HG02870 (cell line): ENCODE results near the gene PDE9A.

Source experiments
- ATAC-seq: cut with Tn5 transposase; IDR thresholded peaks from one replicate; pipeline ENCODE4 v1.9.1; 2021; ENCODE audit warnings: mild to moderate bottlenecking, moderate library complexity; ENCODE audit not compliant: unreplicated experiment

PDE9A gene

DNA sequence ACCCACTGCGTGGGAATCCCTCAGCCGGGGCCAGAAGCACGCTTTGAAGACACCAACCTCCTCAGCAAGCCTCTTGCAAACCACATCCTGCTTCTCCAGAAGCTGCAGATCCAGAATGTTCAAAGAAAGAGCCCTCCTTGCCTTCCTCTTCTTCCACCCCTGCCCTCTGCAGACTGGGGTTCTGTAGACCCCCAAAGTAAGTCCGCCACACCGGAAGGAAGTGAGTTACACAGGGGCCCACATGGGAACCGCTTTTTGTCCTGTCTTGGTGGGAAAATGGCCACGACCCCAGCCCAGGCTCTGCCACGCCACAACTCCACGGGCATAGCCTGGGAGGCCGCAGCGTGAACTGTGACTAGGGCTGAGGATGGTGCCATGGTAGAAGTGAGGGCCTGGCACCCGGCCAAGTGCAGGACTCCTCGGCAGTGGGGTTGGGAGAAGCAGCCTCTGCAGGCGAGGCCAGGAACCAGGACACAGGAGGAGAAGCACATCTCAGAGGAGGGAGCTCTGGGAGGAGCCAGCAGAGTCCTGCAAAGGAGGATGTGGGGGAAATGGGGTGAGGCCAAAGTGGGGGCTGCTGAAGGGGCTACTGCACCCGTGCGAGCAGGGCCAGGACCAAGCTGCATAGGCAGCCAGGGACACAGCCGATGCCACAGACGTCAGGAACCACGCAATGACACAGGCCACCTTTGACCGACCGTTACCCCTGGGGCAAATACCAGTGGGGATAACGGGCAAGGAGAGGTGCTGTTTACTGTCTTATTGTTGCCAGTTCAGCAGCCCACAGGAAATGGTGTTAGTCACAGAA lies 30.9 kb downstream of the PDE9A start:
- no peak for ATAC-seq

DNA sequence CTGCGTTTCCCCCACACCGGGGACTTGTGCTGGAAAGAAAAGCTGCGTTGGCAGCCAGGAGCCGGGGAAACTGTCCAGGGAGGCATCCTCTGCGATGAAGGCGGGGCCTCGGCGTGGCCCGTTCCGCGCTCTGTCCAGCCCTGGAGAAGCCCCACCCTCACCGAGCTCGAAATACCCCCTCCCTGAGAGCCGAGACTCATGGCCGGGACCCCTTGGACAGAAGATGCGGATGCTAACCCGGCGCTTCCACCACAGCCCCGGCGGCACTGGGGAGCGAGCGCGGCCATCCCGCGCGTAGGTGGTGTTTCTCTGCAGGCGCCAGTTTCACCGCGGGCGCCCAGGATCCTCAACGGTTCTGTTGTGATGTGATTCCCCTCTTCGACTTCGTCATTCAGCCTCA lies 31.6 kb downstream of the PDE9A start:
- ATAC-seq: no peak

DNA sequence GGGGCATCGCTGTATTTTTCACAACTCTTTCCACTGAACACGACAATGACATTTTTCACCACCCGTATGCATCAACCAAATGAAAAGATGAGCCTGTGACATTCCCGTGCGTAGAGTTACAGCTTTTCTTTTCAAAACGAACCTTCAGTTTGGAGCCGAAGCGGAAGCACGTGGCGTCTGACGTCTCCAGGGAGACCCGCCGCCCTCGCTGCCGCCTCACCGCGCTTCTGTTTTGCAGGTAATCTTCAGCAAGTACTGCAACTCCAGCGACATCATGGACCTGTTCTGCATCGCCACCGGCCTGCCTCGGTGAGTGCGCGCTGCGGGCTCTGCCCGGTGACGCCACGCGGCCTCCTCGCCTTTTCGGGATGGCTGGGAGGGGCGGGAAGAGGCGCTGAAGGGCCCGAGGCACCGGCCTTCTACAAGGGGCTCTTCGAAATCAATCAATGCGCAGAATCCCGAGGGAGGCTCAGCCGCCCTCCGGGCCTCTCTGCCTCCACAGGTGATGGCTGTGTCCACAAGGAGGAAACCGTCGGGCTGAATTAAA lies 32.6 kb downstream of the PDE9A start:
- no peak for ATAC-seq

DNA sequence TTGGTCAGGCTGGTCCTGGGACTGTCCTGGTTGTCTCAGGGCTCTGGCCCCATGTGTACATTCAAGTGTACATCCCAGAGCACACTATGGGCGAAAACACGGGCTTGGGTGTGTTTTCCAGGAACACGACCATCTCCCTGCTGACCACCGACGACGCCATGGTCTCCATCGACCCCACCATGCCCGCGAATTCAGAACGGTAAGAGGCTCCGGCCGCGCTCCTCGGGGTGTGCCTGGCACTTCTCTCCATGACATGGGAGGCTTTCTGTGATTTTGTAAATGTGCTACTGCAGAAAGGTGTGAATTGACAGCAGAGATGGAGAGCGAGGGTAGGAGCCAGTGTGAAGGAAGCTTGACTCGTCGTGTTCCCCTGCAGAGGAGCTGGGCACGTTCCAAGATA lies 34.4 kb downstream of the PDE9A start:
- ATAC-seq: no peak

DNA sequence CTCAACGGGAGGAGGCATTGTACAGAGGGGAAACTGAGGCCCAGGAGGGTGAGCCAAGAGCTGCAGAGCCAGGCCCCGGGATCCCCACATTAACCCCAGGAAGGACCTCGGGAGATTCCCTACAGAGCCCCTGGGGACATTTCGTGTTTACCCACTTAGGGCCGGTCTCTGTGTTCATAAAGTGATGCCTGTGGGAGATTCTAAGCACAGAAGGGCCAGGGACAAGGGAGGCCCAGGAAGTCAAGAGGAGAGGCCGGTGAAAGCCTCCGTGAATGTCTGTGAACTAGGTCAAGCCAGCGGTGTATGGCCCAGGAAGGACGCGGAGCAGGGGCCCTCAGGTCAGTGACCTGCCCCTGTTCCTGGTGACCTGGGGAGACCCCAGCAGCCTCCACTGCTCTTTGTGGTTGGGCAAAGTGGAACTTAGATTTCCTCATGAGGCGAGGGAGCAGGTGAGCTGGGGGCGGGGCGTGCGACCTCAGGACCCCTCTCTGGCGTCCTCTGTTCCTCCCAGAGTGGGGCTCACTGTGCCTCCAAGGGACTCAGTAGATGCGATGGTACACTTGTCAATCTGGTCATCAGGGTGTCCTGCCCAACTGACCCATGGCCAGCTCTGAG lies 34.9 kb downstream of the PDE9A start:
- no peak for ATAC-seq

DNA sequence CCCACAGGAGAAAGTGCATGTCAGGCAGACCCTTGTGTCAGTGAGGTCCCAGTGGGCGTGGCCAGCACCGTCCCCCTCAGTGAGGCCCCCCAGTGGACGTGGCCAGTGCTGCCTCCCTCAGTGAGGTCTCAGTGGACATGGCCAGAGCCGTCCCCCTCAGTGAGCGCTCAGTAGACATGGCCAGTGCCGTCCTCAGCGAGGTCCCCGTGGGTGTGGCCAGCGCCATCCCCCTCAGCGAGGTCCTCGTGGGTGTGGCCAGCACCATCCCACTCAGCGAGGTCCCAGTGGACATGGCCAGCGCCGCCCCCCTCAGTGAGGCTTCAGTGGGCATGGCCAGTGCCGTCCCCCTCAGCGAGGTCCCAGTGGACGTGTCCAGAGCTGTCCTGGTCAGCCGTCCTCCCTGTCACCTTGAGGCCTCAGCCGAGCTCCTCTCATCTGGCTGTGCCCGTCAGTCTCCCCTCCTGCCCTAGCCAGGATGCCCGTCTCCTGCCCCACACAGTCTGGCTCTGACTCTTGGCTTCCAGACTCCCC lies 35.5 kb downstream of the PDE9A start:
- no peak for ATAC-seq

DNA sequence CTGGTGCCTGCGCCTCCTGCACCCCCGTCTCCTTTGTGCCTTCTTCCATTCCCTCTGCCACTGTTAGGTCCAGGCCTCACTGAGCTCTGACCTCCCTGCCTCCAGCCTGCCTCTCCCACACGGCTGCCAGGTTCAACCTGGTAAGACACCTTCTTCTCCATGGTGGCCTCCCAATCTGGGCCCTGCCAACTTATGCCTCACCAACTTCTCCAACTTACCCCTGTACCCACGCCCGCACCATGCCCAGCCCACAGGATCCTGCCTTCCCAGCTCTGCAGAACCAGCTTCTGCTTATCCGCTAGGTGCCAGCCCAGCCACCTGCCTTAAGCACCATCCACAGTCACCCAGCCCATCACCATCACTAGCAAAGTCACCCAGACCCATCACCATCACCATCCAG lies 37.2 kb downstream of the PDE9A start:
- ATAC-seq: no peak

DNA sequence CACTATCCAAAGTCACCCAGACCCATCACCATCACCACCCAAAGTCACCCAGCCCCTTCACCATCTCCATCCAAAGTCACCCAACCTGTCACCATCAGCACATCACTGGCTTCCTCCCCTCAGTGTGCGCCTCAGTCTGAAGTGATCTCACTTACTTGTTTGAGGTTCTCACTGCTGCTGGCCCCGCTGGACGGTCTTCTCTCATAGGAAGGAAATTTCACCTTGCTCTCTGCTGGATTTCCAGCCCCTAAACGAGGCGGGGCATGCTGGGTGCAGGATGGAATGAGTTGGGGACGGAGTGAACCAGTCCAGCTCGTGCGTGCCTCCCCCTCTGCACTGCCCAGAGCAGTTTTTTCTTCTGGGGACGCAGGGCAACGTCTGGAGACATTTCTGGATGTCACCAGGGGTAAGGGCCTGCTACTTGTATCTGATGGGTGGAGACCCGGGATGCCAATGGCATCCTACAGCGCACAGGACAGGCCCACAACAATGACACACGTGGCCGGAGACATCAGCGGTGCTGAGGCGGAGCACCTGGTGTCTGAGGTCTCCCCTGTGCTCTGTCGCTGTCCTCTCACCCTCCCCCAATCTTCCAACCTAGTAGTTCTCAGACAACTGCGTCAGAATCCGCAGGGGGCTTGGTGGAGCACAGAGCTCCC lies 38.6 kb downstream of the PDE9A start:
- no peak for ATAC-seq

DNA sequence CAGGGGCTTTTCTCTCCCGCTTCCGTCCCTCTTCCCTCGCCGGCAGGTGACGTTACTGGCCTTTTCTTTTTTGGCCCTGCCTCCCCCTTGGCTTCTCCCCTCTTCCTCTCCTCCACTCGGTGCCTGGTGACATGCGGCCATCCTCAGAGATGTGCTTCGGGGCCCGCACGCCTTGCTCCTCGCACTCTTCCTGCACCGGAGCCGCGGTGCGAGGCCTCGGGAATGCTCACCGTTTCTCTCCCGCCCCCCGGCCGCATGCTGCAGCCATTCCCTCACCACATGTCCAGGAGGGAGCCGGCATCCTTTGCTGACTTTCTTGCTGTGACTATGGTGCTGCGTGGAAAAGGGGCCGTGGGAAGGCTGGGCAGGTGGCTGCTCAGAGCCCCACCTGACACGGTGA lies 39.3 kb downstream of the PDE9A start:
- ATAC-seq: no peak

DNA sequence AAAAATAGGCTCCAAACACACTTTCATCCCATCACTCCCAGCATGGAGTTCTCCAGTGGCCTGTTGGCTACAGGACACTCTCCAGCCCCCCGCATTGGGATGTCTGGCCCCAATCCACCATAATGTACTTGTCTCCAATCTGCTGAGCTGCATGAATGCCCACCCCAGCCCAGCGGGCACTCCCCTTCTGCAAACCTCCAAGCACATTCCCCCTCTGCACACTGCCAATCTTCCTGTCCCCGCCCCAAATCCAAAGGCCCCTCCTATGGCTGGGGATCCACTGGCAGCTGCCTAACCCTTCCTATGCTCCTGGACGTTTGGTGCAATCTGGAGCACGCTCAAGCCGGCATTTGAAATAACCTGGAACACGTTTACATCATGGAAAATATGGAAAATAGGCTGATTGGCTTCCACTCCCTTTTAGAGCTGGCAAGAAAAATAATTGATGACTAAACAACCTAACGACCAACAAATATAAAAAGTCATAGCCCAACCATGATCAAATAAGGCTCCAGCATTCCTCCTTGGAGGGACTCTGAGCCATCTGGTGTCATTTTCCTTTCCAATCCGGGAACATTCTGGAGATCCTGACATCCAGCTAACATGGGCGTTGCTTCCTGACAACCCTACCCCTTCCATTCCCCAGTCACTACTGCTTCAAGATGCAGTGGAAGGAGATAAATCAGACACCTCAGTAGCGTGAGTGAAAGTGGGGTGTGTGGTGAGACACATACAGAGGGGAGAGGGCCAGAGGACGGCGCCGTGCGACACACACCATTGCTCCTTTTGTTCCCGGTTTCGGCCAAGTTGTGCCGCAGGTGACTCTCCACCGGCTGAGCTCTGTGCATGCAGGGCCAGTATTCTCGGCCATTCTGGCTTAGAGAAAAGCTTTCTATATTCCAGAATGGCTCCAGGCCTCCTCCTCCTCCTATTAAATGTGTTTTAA lies 41.6 kb downstream of the PDE9A start:
- ATAC-seq: no peak

DNA sequence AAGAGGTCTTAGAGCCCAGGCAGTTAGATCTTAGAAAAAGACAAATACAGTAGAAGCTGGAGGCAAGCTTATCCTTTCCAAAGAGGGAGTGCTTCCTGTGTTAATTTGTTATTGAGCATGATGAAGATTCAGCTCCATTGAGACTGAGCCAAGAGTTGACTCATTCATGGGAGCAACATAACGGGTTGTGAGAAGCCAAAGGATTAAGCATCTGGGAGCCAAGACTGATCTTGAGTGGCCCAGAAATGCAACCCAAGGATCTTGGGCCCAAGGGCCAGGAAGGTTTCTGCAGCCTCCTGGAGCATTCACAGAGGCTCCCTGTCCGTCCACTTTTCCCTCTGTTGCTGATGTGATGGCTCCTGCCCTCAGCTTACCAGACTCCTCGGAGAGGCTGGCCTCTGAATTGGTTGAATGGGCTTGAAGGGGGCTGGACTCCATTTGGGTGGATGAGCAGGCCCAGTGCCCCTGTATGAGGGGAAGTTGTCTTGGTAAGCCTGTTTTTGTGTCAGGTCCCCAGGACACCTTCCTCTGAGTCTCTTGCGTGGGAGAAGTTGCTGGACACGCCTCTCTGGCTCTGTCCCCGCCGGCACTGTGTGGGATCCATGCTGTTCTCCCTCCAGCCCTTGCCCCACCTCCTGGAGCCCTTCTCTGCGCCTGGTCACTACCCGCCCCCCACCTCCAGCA lies 42.4 kb downstream of the PDE9A start:
- no peak for ATAC-seq

DNA sequence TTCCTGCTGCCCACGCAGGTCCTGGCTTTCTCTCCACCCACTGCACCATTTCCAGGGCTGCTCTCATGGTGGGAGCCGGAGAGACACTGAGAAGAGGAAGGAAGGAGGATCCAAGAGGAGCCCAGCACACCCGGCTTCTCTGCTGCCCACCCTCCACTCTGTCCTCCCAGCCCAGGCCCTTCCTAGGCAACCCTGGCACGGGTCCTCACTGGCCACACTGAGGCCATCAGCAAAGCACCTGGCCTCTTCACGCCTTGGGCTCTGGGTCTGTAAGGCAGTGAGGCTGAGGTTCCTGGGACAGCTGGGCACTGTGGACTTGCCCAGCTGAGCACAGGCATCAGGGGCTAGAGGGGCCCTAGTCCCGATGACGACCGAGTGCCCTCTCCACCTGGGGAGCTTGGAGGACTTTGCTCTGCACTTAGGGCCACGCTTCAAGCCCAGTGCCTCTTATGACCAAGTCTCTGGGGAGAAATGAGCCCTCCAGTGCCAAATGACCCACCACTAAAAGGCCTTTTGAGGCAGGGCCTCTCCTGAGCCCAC lies 43.1 kb downstream of the PDE9A start:
- no peak for ATAC-seq

DNA sequence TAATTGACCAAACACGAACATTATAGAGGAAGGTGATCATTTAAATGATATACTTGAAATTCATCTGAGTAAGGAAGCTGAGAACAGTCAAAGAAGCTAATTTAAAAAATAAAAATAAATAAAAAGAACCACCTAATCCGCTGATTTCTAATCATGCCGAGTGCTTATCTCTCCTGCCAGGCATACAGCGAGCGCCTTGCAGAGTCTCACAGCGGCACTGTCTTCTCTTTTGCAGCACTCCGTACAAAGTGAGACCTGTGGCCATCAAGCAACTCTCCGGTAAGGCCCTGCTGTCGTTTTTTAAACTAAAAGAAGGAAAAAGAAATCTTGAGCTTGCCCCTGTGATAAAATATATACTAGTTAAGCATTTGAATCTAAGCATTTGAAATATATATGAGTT lies 45.3 kb downstream of the PDE9A start:
- ATAC-seq: no peak

DNA sequence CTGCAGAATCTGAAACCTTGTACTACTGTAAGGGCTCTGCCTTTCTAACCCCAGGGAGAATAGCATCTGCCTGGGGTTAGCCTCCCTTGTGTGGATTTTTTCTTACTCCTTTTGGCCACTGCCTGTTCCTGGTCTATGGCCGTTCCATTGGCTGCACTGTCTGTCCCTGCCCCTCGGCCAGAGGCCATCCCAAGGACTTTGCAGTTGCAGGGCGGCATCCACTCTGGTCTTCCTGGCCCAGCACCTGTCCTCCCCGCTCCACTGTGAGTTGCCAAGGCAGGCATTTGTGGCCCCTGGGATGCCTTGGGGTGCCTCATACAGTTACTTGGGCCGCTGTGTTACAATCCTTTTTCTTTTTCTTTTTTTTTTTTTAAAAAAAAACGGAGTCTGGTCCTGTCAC lies 45.8 kb downstream of the PDE9A start:
- ATAC-seq: no peak

DNA sequence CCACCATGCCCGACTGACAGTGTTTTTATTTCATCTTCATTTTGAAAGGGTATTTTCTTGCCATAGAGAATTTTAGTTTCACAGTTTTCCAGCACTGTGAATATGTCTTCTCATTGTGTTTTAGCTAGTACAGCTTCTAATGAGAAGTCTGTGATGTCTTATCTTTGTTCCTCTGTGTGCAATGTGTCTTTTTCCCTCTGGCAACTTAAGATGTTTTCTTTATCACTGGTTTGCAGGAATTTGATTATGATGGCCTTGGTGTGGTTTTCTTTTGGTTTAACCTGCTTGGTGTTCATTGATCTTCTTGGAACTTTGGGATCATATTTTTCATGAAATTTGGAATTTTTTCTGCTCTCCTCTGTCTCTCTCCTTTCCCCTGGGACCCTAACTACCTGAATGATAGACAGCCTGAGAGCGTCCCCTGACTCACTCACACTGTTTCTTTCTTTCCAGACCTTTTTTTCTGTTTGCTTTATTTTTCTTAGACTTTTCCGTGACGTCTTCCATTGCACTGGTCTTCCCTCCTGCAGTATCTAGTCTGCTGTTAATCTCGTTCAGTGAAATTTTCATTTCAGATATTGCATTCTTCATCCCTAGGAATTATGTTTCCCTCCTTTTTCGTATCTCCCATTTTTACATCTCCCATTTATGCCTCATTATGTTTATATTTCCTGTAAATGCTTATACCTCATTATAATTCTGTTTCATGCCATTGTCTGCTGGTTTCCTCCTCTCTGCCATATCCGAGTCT lies 48.5 kb downstream of the PDE9A start:
- ATAC-seq: no peak

DNA sequence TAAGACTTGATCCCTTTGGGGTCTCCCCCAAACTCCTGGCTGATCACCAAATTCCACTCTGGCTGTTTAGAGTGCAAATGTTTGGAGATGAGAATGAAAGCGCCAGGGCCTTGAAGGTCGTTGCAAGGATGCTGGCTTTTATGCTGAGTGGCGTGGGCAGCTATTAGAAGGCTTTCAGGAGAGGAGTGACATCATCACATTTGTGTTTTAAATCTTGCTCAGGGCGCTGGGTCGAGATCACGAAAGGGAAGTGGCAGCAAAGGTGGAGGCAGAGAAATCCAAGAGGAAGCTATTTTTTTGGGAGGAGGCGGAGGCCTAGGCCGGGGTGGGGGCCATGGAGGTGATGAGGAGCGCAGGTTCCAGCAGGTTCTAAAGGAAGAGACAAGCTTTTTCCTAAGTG lies 49.3 kb downstream of the PDE9A start:
- ATAC-seq: no peak

DNA sequence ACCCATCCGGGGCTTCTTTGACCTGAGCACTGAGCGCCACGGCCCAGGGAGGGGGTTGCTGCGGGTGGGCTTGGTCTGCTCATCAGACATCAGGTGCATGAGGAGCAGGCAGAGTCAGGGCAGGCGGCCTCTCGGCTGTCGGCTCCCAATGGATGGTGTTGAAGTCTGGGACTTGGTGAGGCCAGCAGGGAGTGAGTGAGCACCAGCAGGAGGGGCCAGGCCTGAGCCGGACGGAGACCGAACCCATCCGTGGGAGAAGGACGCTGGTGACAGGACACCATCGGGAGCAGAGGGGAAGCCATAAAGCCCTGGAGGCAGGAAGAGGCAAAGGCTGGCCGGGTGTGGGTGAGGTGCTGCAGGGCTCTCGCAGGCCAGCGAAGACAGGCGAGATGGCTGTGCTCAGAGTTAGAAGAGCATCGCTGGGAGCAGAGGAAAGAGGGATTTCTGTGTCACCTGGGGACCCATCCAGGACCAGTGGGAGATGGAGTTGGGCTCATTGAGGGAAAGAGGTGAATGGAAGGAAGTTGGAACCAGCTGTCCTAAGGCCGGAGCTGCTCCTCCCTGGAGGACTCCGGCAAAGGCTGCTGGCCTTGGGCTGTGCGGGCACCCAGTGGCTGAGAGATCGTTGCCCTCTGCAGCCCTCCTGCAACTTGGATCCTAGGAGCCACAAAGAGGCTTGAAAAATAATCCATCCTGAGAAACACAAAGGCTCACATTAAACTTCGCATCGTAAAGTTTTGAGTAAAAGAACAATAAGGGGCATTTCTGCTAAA lies 49.9 kb downstream of the PDE9A start:
- no peak for ATAC-seq

DNA sequence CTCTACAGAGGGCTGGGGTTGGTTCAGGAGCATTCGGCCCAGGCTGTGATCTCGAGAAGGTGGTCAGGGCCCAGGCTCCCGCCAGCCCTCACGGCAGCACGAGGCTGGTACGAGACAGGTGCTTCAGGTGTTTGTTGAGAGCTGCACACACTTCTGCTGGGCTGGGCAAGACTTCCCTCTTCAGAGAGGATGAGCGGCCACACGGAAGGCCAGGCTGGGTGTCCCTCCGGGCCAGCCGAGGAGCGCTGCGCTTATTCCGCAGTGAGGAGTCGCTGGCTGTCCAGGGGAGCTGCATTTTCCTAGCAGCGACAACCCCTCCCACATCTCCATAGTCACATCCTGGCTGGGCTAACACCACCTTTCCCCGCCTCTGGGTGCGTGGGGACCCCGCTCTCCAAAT lies 50.5 kb downstream of the PDE9A start:
- no peak for ATAC-seq
